H9 (cell line): Measurements from ENCODE around the gene RPIA. TPM values are rescaled to one million over a fixed set of nuclear protein-coding genes. Genes with fewer than 3 reads are reported as not detected.

Experiments
- DNase-seq: peaks from one replicate; pipeline ENCODE4 v3.0.0-alpha.2; 2017
- H2AFZ ChIP-seq: one replicate; pipeline ENCODE4 v1.6.1; 2013; ENCODE audit warnings: mild to moderate bottlenecking, low read length, control low read depth, moderate library complexity
- H2AK5ac ChIP-seq: 2 replicates; pipeline ENCODE4 v1.6.1; 2013; ENCODE audit warnings: low read length, control low read depth, mixed read lengths; ENCODE audit not compliant: insufficient read length
- H2BK120ac ChIP-seq: one replicate; pipeline ENCODE4 v1.6.1; 2013; ENCODE audit warnings: low read depth, mild to moderate bottlenecking, low read length, control low read depth, inconsistent platforms; ENCODE audit not compliant: poor library complexity, severe bottlenecking
- H2BK12ac ChIP-seq: 2 replicates; pipeline ENCODE4 v1.6.1; 2013; ENCODE audit warnings: low read length, control low read depth, mixed read lengths, low read depth; ENCODE audit not compliant: insufficient read length
- H2BK15ac ChIP-seq: 2 replicates; pipeline ENCODE4 v1.6.1; 2013; ENCODE audit warnings: low read depth, low read length, control low read depth
- H2BK20ac ChIP-seq: one replicate; pipeline ENCODE4 v1.6.1; 2013; ENCODE audit warnings: low read depth, mild to moderate bottlenecking, low read length, control low read depth, inconsistent platforms; ENCODE audit not compliant: poor library complexity, severe bottlenecking
- H2BK5ac ChIP-seq: 2 replicates; pipeline ENCODE4 v1.6.1; 2013; ENCODE audit warnings: low read length, control low read depth, mixed read lengths; ENCODE audit not compliant: insufficient read length
- H3K14ac ChIP-seq: 2 replicates; pipeline ENCODE4 v1.6.1; 2013; ENCODE audit warnings: low read length, control low read depth; ENCODE audit not compliant: insufficient read depth
- H3K18ac ChIP-seq: 2 replicates; pipeline ENCODE4 v1.6.1; 2013; ENCODE audit warnings: low read depth, mild to moderate bottlenecking, mixed read lengths, low read length, control low read depth; ENCODE audit not compliant: insufficient read length
- H3K23ac ChIP-seq: 2 replicates; pipeline ENCODE4 v1.6.1; 2013; ENCODE audit warnings: low read length, control low read depth, mixed read lengths, low read depth; ENCODE audit not compliant: insufficient read length
- H3K23me2 ChIP-seq: 2 replicates; pipeline ENCODE4 v1.6.1; 2013; ENCODE audit warnings: low read depth, mild to moderate bottlenecking, mixed read lengths, low read length, control low read depth; ENCODE audit not compliant: insufficient read length, poor library complexity, severe bottlenecking
- H3K27ac ChIP-seq: 2 replicates; pipeline ENCODE4 v1.5.1; 2013; ENCODE audit warnings: low read length, control low read depth, mixed read lengths, low read depth; ENCODE audit not compliant: insufficient read length
- H3K27me3 ChIP-seq: 2 replicates; pipeline ENCODE4 v1.6.1; 2013; ENCODE audit warnings: low read length, control low read depth, inconsistent platforms; ENCODE audit not compliant: insufficient read depth
- H3K4ac ChIP-seq: 2 replicates; pipeline ENCODE4 v1.6.1; 2013; ENCODE audit warnings: low read depth, mild to moderate bottlenecking, control low read depth, inconsistent platforms, low read length, moderate library complexity
- H3K4me1 ChIP-seq: 2 replicates; pipeline ENCODE4 v1.6.1; 2013; ENCODE audit warnings: low read length, control low read depth, inconsistent platforms; ENCODE audit not compliant: insufficient read depth
- H3K4me2 ChIP-seq: 2 replicates; pipeline ENCODE4 v1.6.1; 2013; ENCODE audit warnings: low read length, control low read depth, mixed read lengths; ENCODE audit not compliant: insufficient read length, insufficient read depth
- H3K56ac ChIP-seq: 2 replicates; pipeline ENCODE4 v1.6.1; 2013; ENCODE audit warnings: low read depth, mild to moderate bottlenecking, mixed read lengths, low read length, control low read depth; ENCODE audit not compliant: insufficient read length
- H3K79me1 ChIP-seq: 2 replicates; pipeline ENCODE4 v1.6.1; 2013; ENCODE audit warnings: low read depth, mild to moderate bottlenecking, moderate library complexity, low read length, control low read depth, inconsistent platforms; ENCODE audit not compliant: insufficient read depth, poor library complexity, severe bottlenecking
- H3K79me2 ChIP-seq: 2 replicates; pipeline ENCODE4 v1.6.1; 2013; ENCODE audit warnings: low read length, control low read depth, inconsistent platforms; ENCODE audit not compliant: insufficient read depth
- H3K9ac ChIP-seq: 2 replicates; pipeline ENCODE4 v1.6.1; 2013; ENCODE audit warnings: low read length, control low read depth, mixed read lengths; ENCODE audit not compliant: insufficient read length; ENCODE audit errors: extremely low read depth
- H3K9me3 ChIP-seq: one replicate; pipeline ENCODE4 v1.6.1; 2013; ENCODE audit warnings: low read depth, low read length, inconsistent platforms; ENCODE audit not compliant: control insufficient read depth
- H3T11ph ChIP-seq: one replicate; pipeline ENCODE4 v1.6.1; 2013; ENCODE audit warnings: mild to moderate bottlenecking, low read length, control low read depth, inconsistent platforms
- H4K20me1 ChIP-seq: one replicate; pipeline ENCODE4 v1.6.1; 2013; ENCODE audit not compliant: control insufficient read depth, insufficient read length, insufficient read depth
- H4K5ac ChIP-seq: 2 replicates; pipeline ENCODE4 v1.6.1; 2013; ENCODE audit warnings: low read depth, mild to moderate bottlenecking, mixed read lengths, low read length, control low read depth; ENCODE audit not compliant: insufficient read length
- H4K8ac ChIP-seq: replicated peaks from 2 replicates; pipeline ENCODE4 v1.6.1; 2013; ENCODE audit warnings: low read length, control low read depth, mixed read lengths, low read depth; ENCODE audit not compliant: insufficient read length
- H4K91ac ChIP-seq: 2 replicates; pipeline ENCODE4 v1.6.1; 2013; ENCODE audit warnings: low read depth, mild to moderate bottlenecking, moderate library complexity, mixed read lengths, low read length, control low read depth; ENCODE audit not compliant: insufficient read length
- H3K27ac Mint-ChIP-seq, 3 experiments: 2 replicates in 2 of 3; 3 replicates in 1 of 3; pipeline ENCODE4 v1.8.0; 2020 to 2021; ENCODE audit warnings: mixed read lengths in 3 of 3, mild to moderate bottlenecking in 1 of 3, moderate library complexity in 1 of 3
- H3K27me3 Mint-ChIP-seq: 2 replicates; pipeline ENCODE4 v1.8.0; 2021; ENCODE audit warnings: low read depth, mild to moderate bottlenecking, moderate library complexity, mixed read lengths
- H3K36me3 Mint-ChIP-seq, 3 experiments: 2 replicates in 2 of 3; 3 replicates in 1 of 3; pipeline ENCODE4 v1.8.0; 2020 to 2021; ENCODE audit warnings: low read depth in 3 of 3, mixed read lengths in 3 of 3; ENCODE audit not compliant: insufficient read depth in 1 of 3
- H3K4me1 Mint-ChIP-seq, 2 experiments: 2 replicates each; pipeline ENCODE4 v1.8.0; 2020; ENCODE audit warnings: mixed read lengths in 2 of 2
- H3K4me3 Mint-ChIP-seq, 2 experiments: 2 replicates in 1 of 2; 3 replicates in 1 of 2; pipeline ENCODE4 v1.8.0; 2020 to 2021; ENCODE audit warnings: mild to moderate bottlenecking in 2 of 2, mixed read lengths in 2 of 2, moderate library complexity in 1 of 2
- H3K9me3 Mint-ChIP-seq, 2 experiments: 2 replicates in 1 of 2; 3 replicates in 1 of 2; pipeline ENCODE4 v1.8.0; 2020; ENCODE audit warnings: mild to moderate bottlenecking in 2 of 2, mixed read lengths in 2 of 2, moderate library complexity in 1 of 2
- CTCF ChIP-seq: fragments of 200-600 bp; sonication (generic); conservative IDR thresholded peaks from 3 replicates; pipeline ENCODE4 v1.8.0; 2021; ENCODE audit warnings: antibody characterized with exemption, mild to moderate bottlenecking
- WGBS: extraction: QIAGEN DNeasy Blood & Tissue Kit; methylation state at CpG from one replicate; pipeline ENCODE4 v1.1.7; 2013; ENCODE audit warnings: missing lambda C conversion rate, low lambda C conversion rate, mixed read lengths; ENCODE audit not compliant: insufficient read length; ENCODE audit errors: extremely low coverage; 5-methylcytosine and 5-hydroxymethylcytosine counted together
- total RNA-seq: library from RNA; stranded (reverse); gene quantifications from 2 replicates; pipeline ENCODE4 v1.2.1, GENCODE V29; 2021

The RPIA gene
- total RNA-seq, 1 experiment from 2014 or later: 18.6 TPM

GRCh38 chr2:88735133-88735532 is 43.7 kb downstream of the RPIA start:
- Histone ChIP-seq H4K8ac (no peak overlapping the region), H2BK5ac (no peak overlapping the region), H2AK5ac (no peak overlapping the region), H2AFZ (no peak overlapping the region), H3K4me2 (no peak overlapping the region), H4K5ac (no peak overlapping the region), H3K9ac (no peak overlapping the region), H3K23me2 (no peaks in the 10 kb centered on the region), H3K79me1 (no peaks in the 10 kb centered on the region), H4K20me1 (no peaks in the 10 kb centered on the region), H3K4ac (no peak overlapping the region), H3K14ac (no peak overlapping the region), H4K91ac (no peak overlapping the region), H2BK120ac (no peak overlapping the region), H2BK20ac (no peak overlapping the region), H3K4me1 (no peaks in the 10 kb centered on the region), H2BK15ac (no peak overlapping the region), H3K79me2 (no peaks in the 10 kb centered on the region), H3K23ac (no peak overlapping the region), H3K27ac (no peak overlapping the region), H3K18ac (no peak overlapping the region), H3K9me3 (no peaks in the 10 kb centered on the region), H3T11ph (no peak overlapping the region), H2BK12ac (no peak overlapping the region), H3K56ac (no peak overlapping the region), H3K27me3 (no peaks in the 10 kb centered on the region)
- TF ChIP-seq CTCF: no peak
- DNase-seq: no peak
- WGBS: no CpG with 5 or more reads among the region's 4 CpGs
- no peak overlapping the region for H3K4me3 Mint-ChIP-seq
- no peak overlapping the region for H3K27ac Mint-ChIP-seq
- peaks cover 2 to 4% of the 10 kb centered on the region in 2 experiments; a peak in 2 of 4 replicates for H3K4me1 Mint-ChIP-seq
- peaks cover 14 to 20% (median 20%) of the 10 kb centered on the region in 3 experiments for H3K36me3 Mint-ChIP-seq
- no peaks in the 10 kb centered on the region for H3K27me3 Mint-ChIP-seq
- no peaks in the 10 kb centered on the region for H3K9me3 Mint-ChIP-seq
